UCSD-AML1 (cell line): ENCODE data around the gene SRGAP1.
"Not testable (repeated sequence)": the region's sequence is repeated elsewhere in the genome, so short reads cannot be mapped to it uniquely, and the experiment has no call there.

Source experiments
- DNase-seq: peaks from one replicate; lab custom pipeline; 2025; ENCODE audit not compliant: unreplicated experiment; lab: John Stamatoyannopoulos, UW

The SRGAP1 gene

GRCh38 chr12:63999853-64000252 is 155.4 kb downstream of the SRGAP1 start:
- no peak for DNase-seq

- no peak for DNase-seq
These were observed 156.9 kb downstream of the SRGAP1 start for GRCh38 chr12:64001439-64001838.

- DNase-seq, result no peak
These were observed 160.1 kb downstream of the SRGAP1 start for GRCh38 chr12:64004641-64005040.

- DNase-seq, result no peak
These were observed 161.8 kb downstream of the SRGAP1 start for GRCh38 chr12:64006211-64006825.

DNA sequence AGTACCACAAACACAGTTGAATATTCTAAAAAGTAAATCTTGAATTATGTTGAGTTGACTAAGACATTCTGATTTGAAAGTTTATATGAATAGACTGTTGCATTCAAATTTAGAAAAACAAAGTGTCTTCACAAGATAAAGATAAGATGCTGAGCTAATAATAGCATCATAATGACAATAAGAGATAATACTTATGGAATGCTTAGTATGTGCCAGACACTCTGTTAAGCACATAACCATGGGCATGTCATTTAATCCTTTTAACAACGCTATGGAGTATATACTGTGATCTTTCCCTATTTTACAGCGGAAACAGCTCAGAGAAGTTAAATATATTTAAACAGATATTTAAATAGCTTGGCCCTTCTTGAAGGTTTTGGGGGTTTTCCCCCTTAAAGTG is 163.4 kb downstream of the SRGAP1 start:
- no peak for DNase-seq

DNA sequence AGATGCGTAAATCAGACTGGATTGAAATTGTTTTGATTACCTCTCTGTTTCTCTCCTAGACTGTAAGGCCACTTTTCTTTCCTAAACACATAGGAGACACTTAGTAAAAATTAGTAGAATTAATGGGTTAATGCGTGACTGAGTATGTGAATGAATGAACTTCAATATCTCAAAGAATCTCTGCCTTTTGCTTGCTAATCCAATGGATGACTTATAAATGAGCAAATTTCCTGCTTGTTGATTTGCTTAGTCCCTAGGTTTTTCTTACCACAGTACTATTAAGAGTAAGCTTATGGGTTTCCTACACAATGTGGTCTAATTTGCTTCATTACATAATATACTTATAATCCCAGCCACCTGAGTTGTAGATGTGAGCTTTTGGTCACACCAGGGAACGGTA is 164.1 kb downstream of the SRGAP1 start:
- no peak for DNase-seq

- DNase-seq, result no peak
These were observed 165.0 kb downstream of the SRGAP1 start for GRCh38 chr12:64009321-64010068.

GRCh38 chr12:64010069-64010686 is 165.7 kb downstream of the SRGAP1 start:
- no peak for DNase-seq

GRCh38 chr12:64016521-64016920 is 172.0 kb downstream of the SRGAP1 start:
- no peak for DNase-seq

GRCh38 chr12:64018116-64018515 is 173.6 kb downstream of the SRGAP1 start:
- DNase-seq, result not testable (repeated sequence)

DNA sequence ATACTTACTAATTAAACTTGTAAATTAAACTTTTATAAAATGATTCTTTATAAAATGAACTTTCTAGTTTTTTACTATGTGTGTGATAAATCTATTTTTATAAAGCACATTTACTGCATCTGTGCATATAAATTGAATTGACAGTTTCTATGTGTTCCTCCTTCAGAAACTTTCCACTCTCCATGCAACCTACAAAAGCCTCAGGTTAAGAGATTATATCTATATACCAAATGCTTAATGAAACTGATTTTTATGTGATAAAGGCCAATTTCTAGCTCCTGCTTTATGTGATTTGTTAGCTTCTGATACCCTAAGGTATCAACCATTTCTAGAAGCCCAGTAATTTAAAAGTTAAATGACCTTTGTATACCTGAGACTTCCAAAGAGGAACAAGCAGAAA is 174.0 kb downstream of the SRGAP1 start:
- DNase-seq, result no peak

GRCh38 chr12:64019101-64019500 is 174.6 kb downstream of the SRGAP1 start:
- no peak for DNase-seq

DNA sequence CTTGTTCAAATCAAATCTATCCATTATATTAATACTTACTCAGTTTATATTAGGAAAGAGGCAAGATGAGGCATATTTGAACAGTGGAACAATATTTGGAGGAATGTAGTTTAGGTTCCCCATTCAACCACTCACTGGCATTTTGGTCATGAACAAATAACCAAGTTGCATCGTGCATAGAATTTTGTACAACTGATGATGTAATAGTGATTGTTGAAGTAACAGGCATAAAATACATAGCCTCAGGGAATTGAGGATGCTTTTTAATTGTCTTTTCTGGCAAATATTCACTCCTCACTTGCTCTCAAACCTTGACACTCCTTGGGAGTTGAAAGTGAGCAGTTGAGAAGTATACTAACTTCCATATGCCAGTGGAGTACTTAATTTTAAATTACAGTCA is 175.2 kb downstream of the SRGAP1 start:
- DNase-seq, result no peak

- DNase-seq, result no peak
These were observed 180.9 kb downstream of the SRGAP1 start for GRCh38 chr12:64025174-64025958.

DNA sequence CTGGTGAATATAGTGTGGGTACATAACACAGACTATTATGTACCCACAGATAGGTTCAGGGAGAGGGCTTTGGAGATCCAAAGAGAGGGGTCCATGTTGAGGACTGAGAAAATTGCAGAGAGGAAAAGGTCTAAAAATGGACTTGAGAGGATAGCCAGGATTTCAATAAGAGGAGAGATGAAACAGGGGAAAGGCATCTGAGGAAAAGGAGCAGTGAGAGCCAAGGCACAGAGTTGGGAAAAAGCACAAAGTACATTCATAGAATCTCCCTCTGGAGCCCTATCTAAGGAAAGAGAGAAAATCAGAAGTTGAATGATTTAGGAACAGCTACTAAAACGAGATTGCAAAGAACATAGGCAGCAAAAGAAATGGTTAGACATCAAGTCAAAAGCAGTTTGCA is 182.8 kb downstream of the SRGAP1 start:
- no peak for DNase-seq

GRCh38 chr12:64028541-64028940 is 184.0 kb downstream of the SRGAP1 start:
- DNase-seq, result no peak

DNA sequence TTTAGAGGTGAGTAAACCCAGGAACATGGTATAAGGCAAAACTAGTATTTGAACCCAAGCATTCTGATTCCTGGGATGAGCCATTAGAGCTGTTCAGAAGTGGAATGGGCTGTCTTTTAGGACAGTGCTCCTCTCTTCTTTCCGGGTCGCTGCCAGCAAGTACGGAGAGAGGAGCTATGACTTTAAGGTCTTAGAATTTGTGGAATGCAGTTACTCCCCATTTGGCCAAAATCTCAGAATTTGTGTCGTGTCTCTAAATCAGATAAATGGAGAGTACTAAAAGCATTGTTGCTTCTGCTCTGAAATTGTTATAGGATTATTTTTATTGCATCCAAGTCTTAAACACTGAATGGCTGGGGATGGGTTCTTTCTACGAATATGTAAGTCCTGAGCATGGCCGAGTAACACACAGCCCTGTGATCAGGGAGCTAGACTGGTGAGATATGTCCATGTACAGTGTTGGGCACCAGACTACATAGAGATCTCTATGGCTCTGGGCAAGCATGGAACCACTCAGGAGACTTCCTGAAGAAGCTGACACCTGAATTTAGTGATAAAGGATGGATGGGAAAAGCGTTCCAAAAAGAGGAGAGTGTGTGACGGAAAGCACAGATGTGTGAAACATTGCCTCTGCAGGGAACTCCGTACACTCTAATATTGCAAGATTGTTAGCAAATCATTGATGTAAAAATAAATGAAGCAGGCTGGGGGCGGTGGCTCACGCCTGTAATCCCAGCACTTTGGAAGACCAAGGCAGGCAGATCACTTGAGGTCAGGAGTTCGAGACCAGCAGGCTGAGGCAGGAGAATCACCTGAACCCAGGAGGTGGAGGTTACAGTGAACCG is 184.7 kb downstream of the SRGAP1 start:
- DNase-seq, result no peak

GRCh38 chr12:64030155-64030554 is 185.7 kb downstream of the SRGAP1 start:
- DNase-seq, result no peak

- not testable (repeated sequence) for DNase-seq
These were observed 189.6 kb downstream of the SRGAP1 start for GRCh38 chr12:64034056-64034455.

GRCh38 chr12:64034901-64035576 is 190.5 kb downstream of the SRGAP1 start:
- no peak for DNase-seq
